K562 (cell line): ENCODE data around the gene PET100. TPM values are rescaled to one million over a fixed set of nuclear protein-coding genes. Genes with fewer than 3 reads are reported as not detected.

Experiments
- BMI1 ChIP-seq: fragments of 150-350 bp; IDR thresholded peaks from 2 replicates; pipeline ENCODE4 v1.6.1; 2014; ENCODE audit warnings: low read length
- CEBPB ChIP-seq: fragments of 450-650 bp; IDR thresholded peaks from 2 replicates; pipeline ENCODE4 v1.6.1; 2016; ENCODE audit warnings: missing genetic modification characterization, missing compliant biosample characterization
- EHMT2 ChIP-seq: fragments of 450-650 bp; IDR thresholded peaks from 2 replicates; pipeline ENCODE4 v1.6.1; 2018; ENCODE audit warnings: antibody characterized with exemption
- MAFG ChIP-seq: fragments of 450-650 bp; conservative IDR thresholded peaks from 2 replicates; pipeline ENCODE4 v1.6.1; 2016; ENCODE audit warnings: missing genetic modification characterization, missing compliant biosample characterization
- SRSF7 ChIP-seq: fragments of 200-400 bp; formaldehyde crosslinking; optimal IDR thresholded peaks from 2 replicates; pipeline ENCODE3; 2017; ENCODE audit warnings: mild to moderate bottlenecking, low read depth, low read length
- TEAD2 ChIP-seq: fragments of 450-650 bp; IDR thresholded peaks from 2 replicates; pipeline ENCODE4 v1.6.1; 2016; ENCODE audit warnings: missing genetic modification characterization, control low read depth, missing compliant biosample characterization
- polyA plus RNA-seq, 8 experiments: library from polyadenylated mRNA; depleted of rRNA in 4 of 8; stranded (reverse) in 5 of 8; unstranded in 3 of 8; fragments of >200 nt; fragmentation: Nextera tagmentation in 2 of 8; fragmentation: Illumina TruSeq in 1 of 8; extraction: Ambion mirVana in 2 of 8; extraction: Trizol in 1 of 8; gene quantifications; 2 replicates each; pipeline versions ENCODE4 v1.2.1 to v1.2.3, GENCODE V29; 2011 to 2014; ENCODE audit warnings: inconsistent platforms in 1 of 8, missing spikeins in 1 of 8
- total RNA-seq, 7 experiments: library from RNA; depleted of rRNA in 6 of 7; stranded (reverse); fragments of >200 nt in 6 of 7; fragmentation: Illumina TruSeq in 2 of 7; extraction: Trizol in 2 of 7; gene quantifications; 2 replicates each; pipeline versions ENCODE4 v1.2.1 to v1.2.3, GENCODE V29; 2011 to 2021; ENCODE audit warnings: low replicate concordance in 1 of 7
- TF ChIP-seq, protein P1 (sequence below): fragments of 450-650 bp; IDR thresholded peaks from 2 replicates; pipeline ENCODE4 v1.6.1; 2016; ENCODE audit warnings: borderline replicate concordance
- TF ChIP-seq, protein P2 (sequence below): sonication (generic); formaldehyde crosslinking; IDR thresholded peaks from 2 replicates; pipeline ENCODE4 v1.8.0; 2023; ENCODE audit warnings: mild to moderate bottlenecking, missing genetic modification reagents
- TF ChIP-seq, protein P3 (sequence below): fragments of 450-650 bp; IDR thresholded peaks from one replicate; pipeline ENCODE4 v1.6.1; 2018; ENCODE audit warnings: mild to moderate bottlenecking, moderate library complexity; ENCODE audit not compliant: partially characterized antibody
- TF ChIP-seq, protein P4 (sequence below): fragments of 250-450 bp; sonication (Bioruptor Pico); IDR thresholded peaks from 2 replicates; pipeline ENCODE4 v1.8.0; 2021; ENCODE audit warnings: borderline replicate concordance, mild to moderate bottlenecking, moderate library complexity; ENCODE audit not compliant: poor library complexity, severe bottlenecking
- TF ChIP-seq, protein P5 (sequence below): sonication (generic); formaldehyde crosslinking; IDR thresholded peaks from 2 replicates; pipeline ENCODE4 v1.8.0; 2023; ENCODE audit warnings: missing genetic modification reagents, mild to moderate bottlenecking, borderline replicate concordance
- TF ChIP-seq, protein P6 (sequence below), 2 experiments: fragments of 250-450 bp in 1 of 2; fragments of 450-650 bp in 1 of 2; sonication (Bioruptor Pico) in 1 of 2; IDR thresholded peaks; 2 replicates each; pipeline versions ENCODE4 v1.6.1 to v1.8.0; 2016 to 2021; ENCODE audit warnings: mild to moderate bottlenecking in 2 of 2, moderate library complexity in 2 of 2, missing compliant biosample characterization in 1 of 2, missing genetic modification characterization in 1 of 2
- TF ChIP-seq, protein P7 (sequence below): fragments of 450-650 bp; formaldehyde crosslinking; IDR thresholded peaks from 2 replicates; pipeline ENCODE4 v1.4.0; 2020; ENCODE audit warnings: mild to moderate bottlenecking, mixed read lengths

The PET100 gene
- total and polyA plus RNA-seq, 9 of the 15 experiments (the other 6 are each of a cell fraction or from before 2014, with no cell fraction given) = 62.3 to 351 (median 98.3) TPM

DNA sequence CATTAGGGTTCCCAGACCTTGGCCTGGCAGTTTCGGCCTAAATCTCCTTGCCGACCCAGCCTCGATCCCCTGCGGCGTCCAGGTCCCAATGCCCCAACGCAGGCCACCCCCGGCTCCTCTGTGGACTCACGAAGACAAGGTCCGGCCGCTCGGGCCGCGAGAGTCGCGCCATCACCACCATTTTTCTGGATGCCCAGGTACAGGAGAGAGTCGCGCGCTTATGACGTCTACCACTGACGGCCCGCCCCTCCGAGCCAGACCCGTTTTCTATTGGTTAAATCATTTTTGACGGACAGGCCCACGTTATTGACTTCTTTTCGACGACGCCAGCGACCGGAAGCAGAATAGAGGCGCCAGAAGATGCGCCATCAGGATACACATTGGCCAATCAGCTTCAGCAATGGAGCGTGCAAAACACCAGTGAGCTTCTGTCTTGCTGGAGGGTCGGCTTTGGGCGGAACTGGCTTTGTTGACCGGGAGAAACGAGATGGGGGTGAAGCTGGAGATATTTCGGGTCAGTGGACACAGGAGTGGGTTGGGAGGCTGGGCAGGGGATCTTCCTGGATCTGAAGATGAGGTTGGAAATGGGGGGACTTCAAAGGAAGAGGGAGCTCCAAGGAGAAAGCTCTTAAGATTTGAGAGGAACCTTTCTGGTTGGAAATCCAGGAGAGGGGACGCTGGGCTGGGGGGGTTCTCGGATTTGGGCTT, at the start of gene PET100, which contains the start of gene XAB2 (continued):
- TF ChIP-seq, protein P1, sequence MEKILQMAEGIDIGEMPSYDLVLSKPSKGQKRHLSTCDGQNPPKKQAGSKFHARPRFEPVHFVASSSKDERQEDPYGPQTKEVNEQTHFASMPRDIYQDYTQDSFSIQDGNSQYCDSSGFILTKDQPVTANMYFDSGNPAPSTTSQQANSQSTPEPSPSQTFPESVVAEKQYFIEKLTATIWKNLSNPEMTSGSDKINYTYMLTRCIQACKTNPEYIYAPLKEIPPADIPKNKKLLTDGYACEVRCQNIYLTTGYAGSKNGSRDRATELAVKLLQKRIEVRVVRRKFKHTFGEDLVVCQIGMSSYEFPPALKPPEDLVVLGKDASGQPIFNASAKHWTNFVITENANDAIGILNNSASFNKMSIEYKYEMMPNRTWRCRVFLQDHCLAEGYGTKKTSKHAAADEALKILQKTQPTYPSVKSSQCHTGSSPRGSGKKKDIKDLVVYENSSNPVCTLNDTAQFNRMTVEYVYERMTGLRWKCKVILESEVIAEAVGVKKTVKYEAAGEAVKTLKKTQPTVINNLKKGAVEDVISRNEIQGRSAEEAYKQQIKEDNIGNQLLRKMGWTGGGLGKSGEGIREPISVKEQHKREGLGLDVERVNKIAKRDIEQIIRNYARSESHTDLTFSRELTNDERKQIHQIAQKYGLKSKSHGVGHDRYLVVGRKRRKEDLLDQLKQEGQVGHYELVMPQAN = peak; percentile 92
- TF ChIP-seq MAFG (tag) = no peak
- TF ChIP-seq, protein P2, sequence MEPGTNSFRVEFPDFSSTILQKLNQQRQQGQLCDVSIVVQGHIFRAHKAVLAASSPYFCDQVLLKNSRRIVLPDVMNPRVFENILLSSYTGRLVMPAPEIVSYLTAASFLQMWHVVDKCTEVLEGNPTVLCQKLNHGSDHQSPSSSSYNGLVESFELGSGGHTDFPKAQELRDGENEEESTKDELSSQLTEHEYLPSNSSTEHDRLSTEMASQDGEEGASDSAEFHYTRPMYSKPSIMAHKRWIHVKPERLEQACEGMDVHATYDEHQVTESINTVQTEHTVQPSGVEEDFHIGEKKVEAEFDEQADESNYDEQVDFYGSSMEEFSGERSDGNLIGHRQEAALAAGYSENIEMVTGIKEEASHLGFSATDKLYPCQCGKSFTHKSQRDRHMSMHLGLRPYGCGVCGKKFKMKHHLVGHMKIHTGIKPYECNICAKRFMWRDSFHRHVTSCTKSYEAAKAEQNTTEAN (CRISPR knock-in tag) = no peak
- no peak for TF ChIP-seq BMI1
- no peak for TF ChIP-seq TEAD2 (tag)
- TF ChIP-seq EHMT2 = no peak
- TF ChIP-seq CEBPB (tag) = no peak
- TF ChIP-seq, protein P3, sequence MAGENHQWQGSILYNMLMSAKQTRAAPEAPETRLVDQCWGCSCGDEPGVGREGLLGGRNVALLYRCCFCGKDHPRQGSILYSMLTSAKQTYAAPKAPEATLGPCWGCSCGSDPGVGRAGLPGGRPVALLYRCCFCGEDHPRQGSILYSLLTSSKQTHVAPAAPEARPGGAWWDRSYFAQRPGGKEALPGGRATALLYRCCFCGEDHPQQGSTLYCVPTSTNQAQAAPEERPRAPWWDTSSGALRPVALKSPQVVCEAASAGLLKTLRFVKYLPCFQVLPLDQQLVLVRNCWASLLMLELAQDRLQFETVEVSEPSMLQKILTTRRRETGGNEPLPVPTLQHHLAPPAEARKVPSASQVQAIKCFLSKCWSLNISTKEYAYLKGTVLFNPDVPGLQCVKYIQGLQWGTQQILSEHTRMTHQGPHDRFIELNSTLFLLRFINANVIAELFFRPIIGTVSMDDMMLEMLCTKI = no peak
- TF ChIP-seq, protein P4, sequence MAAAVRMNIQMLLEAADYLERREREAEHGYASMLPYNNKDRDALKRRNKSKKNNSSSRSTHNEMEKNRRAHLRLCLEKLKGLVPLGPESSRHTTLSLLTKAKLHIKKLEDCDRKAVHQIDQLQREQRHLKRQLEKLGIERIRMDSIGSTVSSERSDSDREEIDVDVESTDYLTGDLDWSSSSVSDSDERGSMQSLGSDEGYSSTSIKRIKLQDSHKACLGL = no peak
- TF ChIP-seq, protein P5, sequence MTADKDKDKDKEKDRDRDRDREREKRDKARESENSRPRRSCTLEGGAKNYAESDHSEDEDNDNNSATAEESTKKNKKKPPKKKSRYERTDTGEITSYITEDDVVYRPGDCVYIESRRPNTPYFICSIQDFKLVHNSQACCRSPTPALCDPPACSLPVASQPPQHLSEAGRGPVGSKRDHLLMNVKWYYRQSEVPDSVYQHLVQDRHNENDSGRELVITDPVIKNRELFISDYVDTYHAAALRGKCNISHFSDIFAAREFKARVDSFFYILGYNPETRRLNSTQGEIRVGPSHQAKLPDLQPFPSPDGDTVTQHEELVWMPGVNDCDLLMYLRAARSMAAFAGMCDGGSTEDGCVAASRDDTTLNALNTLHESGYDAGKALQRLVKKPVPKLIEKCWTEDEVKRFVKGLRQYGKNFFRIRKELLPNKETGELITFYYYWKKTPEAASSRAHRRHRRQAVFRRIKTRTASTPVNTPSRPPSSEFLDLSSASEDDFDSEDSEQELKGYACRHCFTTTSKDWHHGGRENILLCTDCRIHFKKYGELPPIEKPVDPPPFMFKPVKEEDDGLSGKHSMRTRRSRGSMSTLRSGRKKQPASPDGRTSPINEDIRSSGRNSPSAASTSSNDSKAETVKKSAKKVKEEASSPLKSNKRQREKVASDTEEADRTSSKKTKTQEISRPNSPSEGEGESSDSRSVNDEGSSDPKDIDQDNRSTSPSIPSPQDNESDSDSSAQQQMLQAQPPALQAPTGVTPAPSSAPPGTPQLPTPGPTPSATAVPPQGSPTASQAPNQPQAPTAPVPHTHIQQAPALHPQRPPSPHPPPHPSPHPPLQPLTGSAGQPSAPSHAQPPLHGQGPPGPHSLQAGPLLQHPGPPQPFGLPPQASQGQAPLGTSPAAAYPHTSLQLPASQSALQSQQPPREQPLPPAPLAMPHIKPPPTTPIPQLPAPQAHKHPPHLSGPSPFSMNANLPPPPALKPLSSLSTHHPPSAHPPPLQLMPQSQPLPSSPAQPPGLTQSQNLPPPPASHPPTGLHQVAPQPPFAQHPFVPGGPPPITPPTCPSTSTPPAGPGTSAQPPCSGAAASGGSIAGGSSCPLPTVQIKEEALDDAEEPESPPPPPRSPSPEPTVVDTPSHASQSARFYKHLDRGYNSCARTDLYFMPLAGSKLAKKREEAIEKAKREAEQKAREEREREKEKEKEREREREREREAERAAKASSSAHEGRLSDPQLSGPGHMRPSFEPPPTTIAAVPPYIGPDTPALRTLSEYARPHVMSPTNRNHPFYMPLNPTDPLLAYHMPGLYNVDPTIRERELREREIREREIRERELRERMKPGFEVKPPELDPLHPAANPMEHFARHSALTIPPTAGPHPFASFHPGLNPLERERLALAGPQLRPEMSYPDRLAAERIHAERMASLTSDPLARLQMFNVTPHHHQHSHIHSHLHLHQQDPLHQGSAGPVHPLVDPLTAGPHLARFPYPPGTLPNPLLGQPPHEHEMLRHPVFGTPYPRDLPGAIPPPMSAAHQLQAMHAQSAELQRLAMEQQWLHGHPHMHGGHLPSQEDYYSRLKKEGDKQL (CRISPR knock-in tag) = no peak
- TF ChIP-seq, protein P6, sequence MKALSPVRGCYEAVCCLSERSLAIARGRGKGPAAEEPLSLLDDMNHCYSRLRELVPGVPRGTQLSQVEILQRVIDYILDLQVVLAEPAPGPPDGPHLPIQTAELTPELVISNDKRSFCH (CRISPR knock-in tag; IDR thresholded peaks at IDR 0.05) = no peak
- TF ChIP-seq, protein P6 (tag; IDR thresholded peaks at IDR 0.05) = no peak
- no peak for TF ChIP-seq SRSF7
- TF ChIP-seq, protein P7, sequence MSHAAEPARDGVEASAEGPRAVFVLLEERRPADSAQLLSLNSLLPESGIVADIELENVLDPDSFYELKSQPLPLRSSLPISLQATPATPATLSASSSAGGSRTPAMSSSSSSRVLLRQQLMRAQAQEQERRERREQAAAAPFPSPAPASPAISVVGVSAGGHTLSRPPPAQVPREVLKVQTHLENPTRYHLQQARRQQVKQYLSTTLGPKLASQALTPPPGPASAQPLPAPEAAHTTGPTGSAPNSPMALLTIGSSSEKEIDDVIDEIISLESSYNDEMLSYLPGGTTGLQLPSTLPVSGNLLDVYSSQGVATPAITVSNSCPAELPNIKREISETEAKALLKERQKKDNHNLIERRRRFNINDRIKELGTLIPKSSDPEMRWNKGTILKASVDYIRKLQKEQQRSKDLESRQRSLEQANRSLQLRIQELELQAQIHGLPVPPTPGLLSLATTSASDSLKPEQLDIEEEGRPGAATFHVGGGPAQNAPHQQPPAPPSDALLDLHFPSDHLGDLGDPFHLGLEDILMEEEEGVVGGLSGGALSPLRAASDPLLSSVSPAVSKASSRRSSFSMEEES (CRISPR knock-in tag) = no peak
